ENCODE measurements around the gene P2RX1.

Gene P2RX1

GRCh38 chr17:3910420-3911270 lies 5.6 kb downstream of the P2RX1 start:
- DNase-seq (ENCODE audit: insufficient read length, low spot score) (no peak), FAIRE-seq (no peak)
- TF ChIP-seq POLR2A (IDR thresholded peaks at IDR 0.05; ENCODE audit: low read depth, low read length) (no peak), SPI1 (IDR thresholded peaks at IDR 0.05; ENCODE audit: low read depth, low read length) (no peak), TAF1 (IDR thresholded peaks at IDR 0.05; ENCODE audit: low read depth, low read length) (no peak), POLR2AphosphoS5 (IDR thresholded peaks at IDR 0.05; ENCODE audit: low read depth, low read length) (no peak), PAX5 (IDR thresholded peaks at IDR 0.05; ENCODE audit: insufficient read depth, low read length, severe bottlenecking) (no peak), POU2F2 (IDR thresholded peaks at IDR 0.05; ENCODE audit: low read depth, low read length) (no peak)

GRCh38 chr17:3909257-3909656 lies 7.0 kb downstream of the P2RX1 start:
- TF ChIP-seq TAF1 (IDR thresholded peaks at IDR 0.05; ENCODE audit: low read depth, low read length) (no peak), POLR2A (IDR thresholded peaks at IDR 0.05; ENCODE audit: low read depth, low read length) (no peak), POU2F2 (IDR thresholded peaks at IDR 0.05; ENCODE audit: low read depth, low read length) (no peak), SPI1 (IDR thresholded peaks at IDR 0.05; ENCODE audit: low read depth, low read length) (no peak), PAX5 (IDR thresholded peaks at IDR 0.05; ENCODE audit: insufficient read depth, low read length, severe bottlenecking) (no peak), POLR2AphosphoS5 (IDR thresholded peaks at IDR 0.05; ENCODE audit: low read depth, low read length) (no peak)
- DNase-seq (ENCODE audit: insufficient read length, low spot score), result no peak
- FAIRE-seq, result no peak

- TF ChIP-seq POLR2A (IDR thresholded peaks at IDR 0.05; ENCODE audit: low read depth, low read length) (no peak), PAX5 (IDR thresholded peaks at IDR 0.05; ENCODE audit: insufficient read depth, low read length, severe bottlenecking) (no peak), POLR2AphosphoS5 (IDR thresholded peaks at IDR 0.05; ENCODE audit: low read depth, low read length) (no peak), TAF1 (IDR thresholded peaks at IDR 0.05; ENCODE audit: low read depth, low read length) (no peak), POU2F2 (IDR thresholded peaks at IDR 0.05; ENCODE audit: low read depth, low read length) (no peak), SPI1 (IDR thresholded peaks at IDR 0.05; ENCODE audit: low read depth, low read length) (no peak)
- DNase-seq (ENCODE audit: insufficient read length, low spot score) (no peak), FAIRE-seq (no peak)
Observed at GRCh38 chr17:3907483-3908216, 8.6 kb downstream of the P2RX1 start.

GRCh38 chr17:3906881-3907280 lies 9.4 kb downstream of the P2RX1 start:
- no peak for FAIRE-seq
- no peak for DNase-seq (ENCODE audit: insufficient read length, low spot score)
- TF ChIP-seq SPI1 (IDR thresholded peaks at IDR 0.05; ENCODE audit: low read depth, low read length) (no peak), TAF1 (IDR thresholded peaks at IDR 0.05; ENCODE audit: low read depth, low read length) (no peak), POLR2AphosphoS5 (IDR thresholded peaks at IDR 0.05; ENCODE audit: low read depth, low read length) (no peak), POU2F2 (IDR thresholded peaks at IDR 0.05; ENCODE audit: low read depth, low read length) (no peak), PAX5 (IDR thresholded peaks at IDR 0.05; ENCODE audit: insufficient read depth, low read length, severe bottlenecking) (no peak), POLR2A (IDR thresholded peaks at IDR 0.05; ENCODE audit: low read depth, low read length) (no peak)

- DNase-seq (ENCODE audit: insufficient read length, low spot score) (no peak), FAIRE-seq (peak; percentile 61)
- TF ChIP-seq TAF1 (IDR thresholded peaks at IDR 0.05; ENCODE audit: low read depth, low read length) (no peak), POLR2A (IDR thresholded peaks at IDR 0.05; ENCODE audit: low read depth, low read length) (no peak), POLR2AphosphoS5 (IDR thresholded peaks at IDR 0.05; ENCODE audit: low read depth, low read length) (no peak), SPI1 (IDR thresholded peaks at IDR 0.05; ENCODE audit: low read depth, low read length) (no peak), PAX5 (IDR thresholded peaks at IDR 0.05; ENCODE audit: insufficient read depth, low read length, severe bottlenecking) (no peak), POU2F2 (IDR thresholded peaks at IDR 0.05; ENCODE audit: low read depth, low read length) (no peak)
Observed at GRCh38 chr17:3905017-3905520, 11.2 kb downstream of the P2RX1 start.

GRCh38 chr17:3904501-3904900 lies 11.8 kb downstream of the P2RX1 start:
- DNase-seq (ENCODE audit: insufficient read length, low spot score), result no peak
- no peak for TF ChIP-seq SPI1 (IDR thresholded peaks at IDR 0.05; ENCODE audit: low read depth, low read length)
- no peak for TF ChIP-seq PAX5 (IDR thresholded peaks at IDR 0.05; ENCODE audit: insufficient read depth, low read length, severe bottlenecking)
- TF ChIP-seq POU2F2 (IDR thresholded peaks at IDR 0.05; ENCODE audit: low read depth, low read length), result no peak
- TF ChIP-seq TAF1 (IDR thresholded peaks at IDR 0.05; ENCODE audit: low read depth, low read length), result no peak
- no peak for TF ChIP-seq POLR2A (IDR thresholded peaks at IDR 0.05; ENCODE audit: low read depth, low read length)
- no peak for TF ChIP-seq POLR2AphosphoS5 (IDR thresholded peaks at IDR 0.05; ENCODE audit: low read depth, low read length)
- no peak for FAIRE-seq

- FAIRE-seq (no peak), DNase-seq (ENCODE audit: insufficient read length, low spot score) (no peak)
Observed at GRCh38 chr17:3903881-3904290, 12.4 kb downstream of the P2RX1 start.

GRCh38 chr17:3903051-3903825 lies 13.0 kb downstream of the P2RX1 start:
- no peak for TF ChIP-seq POLR2AphosphoS5 (IDR thresholded peaks at IDR 0.05; ENCODE audit: low read depth, low read length)
- FAIRE-seq (no peak), DNase-seq (ENCODE audit: insufficient read length, low spot score) (no peak)

More at GRCh38 chr17:3903881-3904290, 12.4 kb downstream of the P2RX1 start:
- TF ChIP-seq SPI1 (IDR thresholded peaks at IDR 0.05; ENCODE audit: low read depth, low read length) (no peak), POLR2A (IDR thresholded peaks at IDR 0.05; ENCODE audit: low read depth, low read length) (no peak), TAF1 (IDR thresholded peaks at IDR 0.05; ENCODE audit: low read depth, low read length) (no peak), POLR2AphosphoS5 (IDR thresholded peaks at IDR 0.05; ENCODE audit: low read depth, low read length) (no peak), PAX5 (IDR thresholded peaks at IDR 0.05; ENCODE audit: insufficient read depth, low read length, severe bottlenecking) (no peak), POU2F2 (IDR thresholded peaks at IDR 0.05; ENCODE audit: low read depth, low read length) (no peak)

- FAIRE-seq, result no peak
- no peak for TF ChIP-seq SPI1 (IDR thresholded peaks at IDR 0.05; ENCODE audit: low read depth, low read length)
- no peak for TF ChIP-seq POLR2A (IDR thresholded peaks at IDR 0.05; ENCODE audit: low read depth, low read length)
- TF ChIP-seq PAX5 (IDR thresholded peaks at IDR 0.05; ENCODE audit: insufficient read depth, low read length, severe bottlenecking), result no peak
- no peak for TF ChIP-seq POU2F2 (IDR thresholded peaks at IDR 0.05; ENCODE audit: low read depth, low read length)
- TF ChIP-seq TAF1 (IDR thresholded peaks at IDR 0.05; ENCODE audit: low read depth, low read length), result no peak
- no peak for TF ChIP-seq POLR2AphosphoS5 (IDR thresholded peaks at IDR 0.05; ENCODE audit: low read depth, low read length)
- DNase-seq (ENCODE audit: insufficient read length, low spot score), result no peak
Observed at GRCh38 chr17:3900646-3901045, 15.6 kb downstream of the P2RX1 start.

Measured in GM12891 (cell line).